Measurements from ENCODE around the gene WDR27.

DNA sequence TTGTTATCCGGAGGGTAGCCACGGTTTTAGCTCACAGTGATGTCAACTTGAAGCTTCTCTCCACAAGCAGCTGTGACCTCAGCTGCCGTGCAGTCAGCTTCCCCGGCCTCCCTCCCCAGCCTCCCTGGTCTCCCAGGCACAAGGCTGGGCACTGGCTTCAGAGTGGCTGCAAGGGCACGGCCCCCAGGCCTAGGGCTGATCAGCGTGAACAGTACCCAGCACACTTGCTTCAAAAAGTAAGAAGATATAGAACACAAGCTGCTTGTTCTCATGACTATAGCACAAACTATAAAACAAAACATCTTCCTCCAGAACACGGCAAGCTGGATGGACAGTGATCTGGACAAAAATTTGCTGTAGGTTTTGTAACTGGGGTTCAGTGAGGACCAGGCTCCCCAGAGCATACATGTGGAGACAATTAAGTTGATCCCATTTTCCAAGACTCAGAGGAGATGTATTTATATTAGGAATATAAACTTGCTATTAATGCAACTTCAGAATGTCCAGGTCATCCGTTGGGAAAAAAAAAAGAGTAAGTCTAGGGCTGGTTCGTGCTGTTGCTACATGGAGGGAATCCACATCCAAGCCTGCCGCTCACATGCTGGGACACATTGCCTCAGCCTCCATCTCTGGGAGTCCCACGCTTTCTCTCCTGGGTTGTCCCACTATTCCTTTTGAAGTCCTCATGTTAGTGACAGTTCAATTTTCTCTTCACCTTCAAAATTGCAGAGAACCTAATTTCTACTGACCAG lies 248.8 kb downstream of the WDR27 start:
- TF ChIP-seq ESRRG (CRISPR knock-in tag; IDR thresholded peaks at IDR 0.05) (no peak), ZNF565 (CRISPR knock-in tag; conservative IDR thresholded peaks at IDR 0.05; ENCODE audit: low read depth) (no peak), TCF4 (CRISPR knock-in tag; IDR thresholded peaks at IDR 0.05; ENCODE audit: borderline replicate concordance) (no peak), ZC3H10 (CRISPR knock-in tag; IDR thresholded peaks at IDR 0.05) (no peak), BACH2 (CRISPR knock-in tag; IDR thresholded peaks at IDR 0.05; ENCODE audit: borderline replicate concordance) (no peak), ZNF8 (CRISPR knock-in tag; IDR thresholded peaks at IDR 0.05) (no peak), ZFP3 (CRISPR knock-in tag; IDR thresholded peaks at IDR 0.05) (no peak), GLIS3 (CRISPR knock-in tag; IDR thresholded peaks at IDR 0.05) (no peak)
- TF ChIP-seq, protein P1, sequence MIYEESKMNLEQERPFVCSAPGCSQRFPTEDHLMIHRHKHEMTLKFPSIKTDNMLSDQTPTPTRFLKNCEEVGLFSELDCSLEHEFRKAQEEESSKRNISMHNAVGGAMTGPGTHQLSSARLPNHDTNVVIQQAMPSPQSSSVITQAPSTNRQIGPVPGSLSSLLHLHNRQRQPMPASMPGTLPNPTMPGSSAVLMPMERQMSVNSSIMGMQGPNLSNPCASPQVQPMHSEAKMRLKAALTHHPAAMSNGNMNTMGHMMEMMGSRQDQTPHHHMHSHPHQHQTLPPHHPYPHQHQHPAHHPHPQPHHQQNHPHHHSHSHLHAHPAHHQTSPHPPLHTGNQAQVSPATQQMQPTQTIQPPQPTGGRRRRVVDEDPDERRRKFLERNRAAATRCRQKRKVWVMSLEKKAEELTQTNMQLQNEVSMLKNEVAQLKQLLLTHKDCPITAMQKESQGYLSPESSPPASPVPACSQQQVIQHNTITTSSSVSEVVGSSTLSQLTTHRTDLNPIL (CRISPR knock-in tag; IDR thresholded peaks at IDR 0.05; ENCODE audit: low read depth) = no peak
- TF ChIP-seq, protein P2, sequence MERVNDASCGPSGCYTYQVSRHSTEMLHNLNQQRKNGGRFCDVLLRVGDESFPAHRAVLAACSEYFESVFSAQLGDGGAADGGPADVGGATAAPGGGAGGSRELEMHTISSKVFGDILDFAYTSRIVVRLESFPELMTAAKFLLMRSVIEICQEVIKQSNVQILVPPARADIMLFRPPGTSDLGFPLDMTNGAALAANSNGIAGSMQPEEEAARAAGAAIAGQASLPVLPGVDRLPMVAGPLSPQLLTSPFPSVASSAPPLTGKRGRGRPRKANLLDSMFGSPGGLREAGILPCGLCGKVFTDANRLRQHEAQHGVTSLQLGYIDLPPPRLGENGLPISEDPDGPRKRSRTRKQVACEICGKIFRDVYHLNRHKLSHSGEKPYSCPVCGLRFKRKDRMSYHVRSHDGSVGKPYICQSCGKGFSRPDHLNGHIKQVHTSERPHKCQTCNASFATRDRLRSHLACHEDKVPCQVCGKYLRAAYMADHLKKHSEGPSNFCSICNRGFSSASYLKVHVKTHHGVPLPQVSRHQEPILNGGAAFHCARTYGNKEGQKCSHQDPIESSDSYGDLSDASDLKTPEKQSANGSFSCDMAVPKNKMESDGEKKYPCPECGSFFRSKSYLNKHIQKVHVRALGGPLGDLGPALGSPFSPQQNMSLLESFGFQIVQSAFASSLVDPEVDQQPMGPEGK (CRISPR knock-in tag; IDR thresholded peaks at IDR 0.05; ENCODE audit: borderline replicate concordance) = no peak
- TF ChIP-seq, protein P3, sequence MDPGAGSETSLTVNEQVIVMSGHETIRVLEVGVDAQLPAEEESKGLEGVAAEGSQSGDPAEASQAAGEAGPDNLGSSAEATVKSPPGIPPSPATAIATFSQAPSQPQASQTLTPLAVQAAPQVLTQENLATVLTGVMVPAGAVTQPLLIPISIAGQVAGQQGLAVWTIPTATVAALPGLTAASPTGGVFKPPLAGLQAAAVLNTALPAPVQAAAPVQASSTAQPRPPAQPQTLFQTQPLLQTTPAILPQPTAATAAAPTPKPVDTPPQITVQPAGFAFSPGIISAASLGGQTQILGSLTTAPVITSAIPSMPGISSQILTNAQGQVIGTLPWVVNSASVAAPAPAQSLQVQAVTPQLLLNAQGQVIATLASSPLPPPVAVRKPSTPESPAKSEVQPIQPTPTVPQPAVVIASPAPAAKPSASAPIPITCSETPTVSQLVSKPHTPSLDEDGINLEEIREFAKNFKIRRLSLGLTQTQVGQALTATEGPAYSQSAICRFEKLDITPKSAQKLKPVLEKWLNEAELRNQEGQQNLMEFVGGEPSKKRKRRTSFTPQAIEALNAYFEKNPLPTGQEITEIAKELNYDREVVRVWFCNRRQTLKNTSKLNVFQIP (CRISPR knock-in tag; IDR thresholded peaks at IDR 0.05; ENCODE audit: borderline replicate concordance, low read depth) = no peak
- TF ChIP-seq, protein P4, sequence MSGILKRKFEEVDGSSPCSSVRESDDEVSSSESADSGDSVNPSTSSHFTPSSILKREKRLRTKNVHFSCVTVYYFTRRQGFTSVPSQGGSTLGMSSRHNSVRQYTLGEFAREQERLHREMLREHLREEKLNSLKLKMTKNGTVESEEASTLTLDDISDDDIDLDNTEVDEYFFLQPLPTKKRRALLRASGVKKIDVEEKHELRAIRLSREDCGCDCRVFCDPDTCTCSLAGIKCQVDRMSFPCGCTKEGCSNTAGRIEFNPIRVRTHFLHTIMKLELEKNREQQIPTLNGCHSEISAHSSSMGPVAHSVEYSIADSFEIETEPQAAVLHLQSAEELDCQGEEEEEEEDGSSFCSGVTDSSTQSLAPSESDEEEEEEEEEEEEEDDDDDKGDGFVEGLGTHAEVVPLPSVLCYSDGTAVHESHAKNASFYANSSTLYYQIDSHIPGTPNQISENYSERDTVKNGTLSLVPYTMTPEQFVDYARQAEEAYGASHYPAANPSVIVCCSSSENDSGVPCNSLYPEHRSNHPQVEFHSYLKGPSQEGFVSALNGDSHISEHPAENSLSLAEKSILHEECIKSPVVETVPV (CRISPR knock-in tag; IDR thresholded peaks at IDR 0.05) = no peak
